Chondrocyte (in vitro differentiated cells): Measurements from ENCODE around the gene ZNF212. TPM values are rescaled to one million over a fixed set of nuclear protein-coding genes. Genes with fewer than 3 reads are reported as not detected.
A peak's percentile ranks its signal among the peaks of the same experiment; 100 is the strongest.
"Not testable (repeated sequence)": the region's sequence is repeated elsewhere in the genome, so short reads cannot be mapped to it uniquely, and the experiment has no call there.

Experiments
- DNase-seq: peaks from one replicate; pipeline ENCODE4 v3.0.0; 2021; ENCODE audit warnings: mixed read lengths, low spot score
- H3K27ac Mint-ChIP-seq: one replicate; pipeline ENCODE4 v1.8.0; 2021; ENCODE audit warnings: mild to moderate bottlenecking, moderate library complexity, mixed read lengths; ENCODE audit not compliant: unreplicated experiment
- H3K27me3 Mint-ChIP-seq: 2 replicates; pipeline ENCODE4 v1.8.0; 2021; ENCODE audit warnings: low read depth, mixed read lengths
- H3K36me3 Mint-ChIP-seq: 2 replicates; pipeline ENCODE4 v1.8.0; 2021; ENCODE audit warnings: low read depth, mixed read lengths
- H3K4me1 Mint-ChIP-seq: 2 replicates; pipeline ENCODE4 v1.8.0; 2021; ENCODE audit warnings: low read depth, mild to moderate bottlenecking, mixed read lengths
- H3K4me3 Mint-ChIP-seq: one replicate; pipeline ENCODE4 v1.8.0; 2021; ENCODE audit warnings: mild to moderate bottlenecking, moderate library complexity, mixed read lengths; ENCODE audit not compliant: unreplicated experiment
- H3K9me3 Mint-ChIP-seq: 2 replicates; pipeline ENCODE4 v1.8.0; 2021; ENCODE audit warnings: low read depth, mixed read lengths
- CTCF ChIP-seq: fragments of 200-600 bp; sonication (generic); IDR thresholded peaks from 2 replicates; pipeline ENCODE4 v1.5.0; 2021; ENCODE audit warnings: antibody characterized with exemption, mild to moderate bottlenecking, moderate library complexity
- total RNA-seq: library from RNA; stranded (reverse); gene quantifications from 3 replicates; pipeline ENCODE4 v1.2.1, GENCODE V29; 2021

Gene ZNF212
- total RNA-seq, 1 donor from 2014 or later: 7.9 TPM

GRCh38 chr7:149223176-149223575, 16.3 kb upstream of the ZNF212 start:
- no peak for DNase-seq
- peaks cover 17% of the 10 kb centered on the region for H3K4me1 Mint-ChIP-seq
- H3K9me3 Mint-ChIP-seq: no peaks in the 10 kb centered on the region
- H3K27me3 Mint-ChIP-seq: no peaks in the 10 kb centered on the region
- no peak overlapping the region for H3K4me3 Mint-ChIP-seq
- TF ChIP-seq CTCF: no peak
- H3K27ac Mint-ChIP-seq: no peak overlapping the region
- H3K36me3 Mint-ChIP-seq: peaks cover 21% of the 10 kb centered on the region

DNA sequence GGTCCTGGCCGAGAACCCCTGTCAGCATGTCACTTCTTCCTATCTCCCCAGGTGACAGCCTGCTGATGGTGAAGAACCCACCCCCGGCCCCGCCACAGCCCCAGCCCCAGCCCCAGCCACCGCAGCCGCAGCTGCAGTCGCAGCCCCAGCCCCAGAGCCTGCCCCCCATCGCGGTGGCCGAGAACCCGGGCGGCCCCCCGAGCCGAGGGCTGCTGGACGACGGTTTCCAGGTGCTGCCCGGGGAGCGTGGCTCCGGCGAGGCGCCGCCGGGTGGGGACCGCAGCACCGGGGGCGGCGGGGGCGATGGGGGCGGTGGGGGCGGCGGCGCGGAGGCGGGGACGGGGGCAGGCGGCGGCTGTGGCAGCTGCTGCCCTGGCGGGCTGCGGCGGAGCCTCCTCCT, 15.7 kb upstream of the ZNF212 start:
- Mint-ChIP-seq H3K9me3 (no peaks in the 10 kb centered on the region), H3K27ac (no peak overlapping the region), H3K36me3 (peaks cover 19% of the 10 kb centered on the region), H3K4me3 (no peak overlapping the region), H3K4me1 (peaks cover 14% of the 10 kb centered on the region), H3K27me3 (no peaks in the 10 kb centered on the region)
- DNase-seq: no peak
- TF ChIP-seq CTCF: no peak

GRCh38 chr7:149224352-149224751, 15.1 kb upstream of the ZNF212 start:
- Mint-ChIP-seq H3K27me3 (no peaks in the 10 kb centered on the region), H3K36me3 (peaks cover 16% of the 10 kb centered on the region), H3K4me3 (no peak overlapping the region), H3K4me1 (peaks cover 8% of the 10 kb centered on the region), H3K27ac (no peak overlapping the region), H3K9me3 (no peaks in the 10 kb centered on the region)
- DNase-seq: peak; percentile 92
- no peak for TF ChIP-seq CTCF

- Mint-ChIP-seq H3K4me1 (peaks cover 3% of the 10 kb centered on the region), H3K9me3 (no peaks in the 10 kb centered on the region), H3K27ac (no peak overlapping the region), H3K4me3 (no peak overlapping the region), H3K27me3 (no peaks in the 10 kb centered on the region), H3K36me3 (peaks cover 13% of the 10 kb centered on the region)
- TF ChIP-seq CTCF: no peak
- DNase-seq: no peak
Measured at GRCh38 chr7:149225106-149225505, 14.3 kb upstream of the ZNF212 start.

DNA sequence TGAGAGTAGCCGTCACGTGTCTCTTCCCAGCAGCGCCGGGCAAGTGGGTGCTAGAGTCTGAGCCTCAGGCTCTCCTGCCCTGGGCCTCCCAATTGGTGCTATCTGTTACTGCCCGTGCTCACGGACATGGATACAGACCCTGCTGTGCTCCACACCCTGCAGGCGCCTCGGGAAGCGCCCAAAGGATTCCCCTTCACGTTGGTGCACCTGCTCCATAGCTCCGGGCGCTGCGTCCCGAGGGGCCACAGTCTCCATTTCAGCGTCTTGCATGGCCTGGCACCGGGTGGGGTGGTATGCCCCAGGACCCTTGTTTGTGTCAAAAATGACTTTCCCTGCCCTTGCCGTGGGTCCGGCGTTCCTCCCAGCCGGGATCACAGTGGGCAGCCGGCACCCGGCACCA, 13.8 kb upstream of the ZNF212 start:
- Mint-ChIP-seq H3K27me3 (no peaks in the 10 kb centered on the region), H3K4me1 (no peaks in the 10 kb centered on the region), H3K4me3 (no peak overlapping the region), H3K36me3 (peaks cover 11% of the 10 kb centered on the region), H3K27ac (no peak overlapping the region), H3K9me3 (no peaks in the 10 kb centered on the region)
- no peak for TF ChIP-seq CTCF
- DNase-seq: no peak

DNA sequence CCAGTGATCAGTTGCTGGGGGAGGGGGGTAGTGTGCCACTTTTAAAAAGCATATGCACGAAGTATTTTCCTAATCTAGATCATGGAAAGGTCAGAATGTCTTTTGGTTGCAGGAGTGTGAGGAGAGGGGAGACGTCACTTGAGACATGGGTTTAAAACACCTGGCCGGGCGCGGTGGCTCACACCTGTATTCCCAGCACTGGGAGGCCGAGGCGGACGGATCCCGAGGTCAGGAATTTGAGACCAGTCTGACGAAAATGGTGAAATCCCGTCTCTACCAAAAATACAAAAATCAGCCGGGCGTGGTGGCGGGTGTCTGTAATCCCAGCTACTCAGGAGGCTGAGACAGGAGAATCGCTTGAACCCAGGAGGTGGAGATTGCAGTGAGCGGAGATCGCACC, 13.1 kb upstream of the ZNF212 start:
- H3K4me3 Mint-ChIP-seq, H3K36me3 Mint-ChIP-seq, H3K9me3 Mint-ChIP-seq, H3K4me1 Mint-ChIP-seq, DNase-seq, H3K27me3 Mint-ChIP-seq, H3K27ac Mint-ChIP-seq: not testable (repeated sequence)
